Cardiac septum (tissue), 1 donor: ENCODE measurements around the gene SULT4A1. TPM values are rescaled to one million over a fixed set of nuclear protein-coding genes. Genes with fewer than 3 reads are reported as not detected.
A peak's percentile ranks its signal among the peaks of the same experiment; 100 is the strongest.

ENCODE experiments used
- DNase-seq: peaks from one replicate; pipeline ENCODE4 v3.0.0-alpha.2; 2020; ENCODE audit warnings: low spot score
- intact Hi-C: fragments of 100-400 bp; cut with DNase I; formaldehyde crosslinking; loops from one replicate; pipeline ENCODE4 v1.14.0; 2022
- total RNA-seq: library from RNA; stranded (reverse); fragmentation: NEBNext Ultra II Directional; extraction: Animal tissue kit (Norgen Biotek cat#: 25700); gene quantifications from one replicate; pipeline ENCODE4 v1.2.1, GENCODE V29; 2021
- donor health status: DM: no; HTN: no; CAD: no.

The SULT4A1 gene
- total RNA-seq, 1 donor from 2014 or later, result 0.13 TPM

DNA sequence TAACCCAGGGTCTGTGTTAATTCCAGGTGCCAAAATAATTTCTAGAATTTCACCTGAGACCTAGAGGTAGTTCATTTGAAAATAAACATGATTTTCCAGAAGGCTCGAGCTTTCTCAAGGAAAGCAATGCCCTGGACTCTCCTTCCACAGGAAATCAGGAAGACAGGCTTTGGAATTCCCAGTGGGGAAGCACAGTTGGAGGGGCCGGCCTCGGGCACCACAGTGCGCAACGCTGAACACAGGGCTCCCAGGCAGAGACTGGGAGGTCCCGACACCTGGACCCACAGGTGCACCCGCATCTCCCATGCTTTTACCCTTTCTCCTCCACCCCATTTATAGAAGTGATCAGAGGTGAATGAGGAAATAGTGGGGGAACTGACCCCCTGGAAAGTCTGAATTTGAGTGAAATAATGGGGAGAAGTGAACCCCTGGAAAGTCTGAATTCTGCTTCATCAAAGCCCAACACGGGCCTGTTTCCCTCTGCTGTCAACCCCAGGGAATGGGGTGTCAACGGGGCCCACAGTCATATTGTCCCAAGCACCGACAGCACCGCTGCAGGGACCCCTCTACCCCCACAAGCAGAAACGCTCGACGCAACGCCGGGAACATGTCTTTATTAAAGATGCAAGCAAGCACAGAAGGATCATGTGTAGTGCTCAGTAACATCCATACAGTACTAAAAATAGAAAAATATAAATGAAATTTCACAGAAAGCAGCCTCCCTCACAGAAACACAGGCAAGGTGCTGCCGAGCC, 38.2 kb downstream of the SULT4A1 start:
- peak; percentile 66 for DNase-seq
- intact Hi-C loops, result loop anchor here (10.0 kb wide), 1 partner anchor 439 kb away; no protein-coding TSS in a partner anchor

DNA sequence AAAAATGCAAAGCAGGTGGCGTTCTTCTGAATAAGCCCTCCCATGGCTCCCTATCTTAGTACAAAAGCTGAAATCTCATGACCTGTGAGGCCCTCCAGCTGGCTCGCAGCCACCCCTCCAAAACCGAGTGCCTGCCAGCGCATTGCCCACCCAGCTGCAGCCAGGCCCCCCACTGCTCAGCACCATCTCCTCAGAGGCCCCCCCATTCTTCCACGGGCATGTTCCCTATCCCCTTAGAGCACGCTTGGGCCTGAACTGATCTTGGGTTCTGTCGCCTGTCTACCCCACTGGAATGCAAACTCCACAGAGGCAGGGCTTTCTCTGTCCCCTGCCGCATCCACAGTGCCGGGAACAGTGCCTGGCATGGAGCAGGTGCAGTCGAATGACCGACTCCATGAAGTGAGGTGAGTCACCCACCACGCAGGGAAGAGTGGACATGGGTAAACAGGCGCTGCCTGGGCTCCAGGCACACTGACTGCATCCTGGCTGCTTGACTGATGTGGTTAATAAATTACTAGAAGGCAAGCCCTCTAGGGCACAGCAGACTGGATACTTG, 38.9 kb downstream of the SULT4A1 start:
- intact Hi-C loops, result loop anchor here (10.0 kb wide), 1 partner anchor 439 kb away; no protein-coding TSS in a partner anchor
- peak; percentile 49 for DNase-seq

DNA sequence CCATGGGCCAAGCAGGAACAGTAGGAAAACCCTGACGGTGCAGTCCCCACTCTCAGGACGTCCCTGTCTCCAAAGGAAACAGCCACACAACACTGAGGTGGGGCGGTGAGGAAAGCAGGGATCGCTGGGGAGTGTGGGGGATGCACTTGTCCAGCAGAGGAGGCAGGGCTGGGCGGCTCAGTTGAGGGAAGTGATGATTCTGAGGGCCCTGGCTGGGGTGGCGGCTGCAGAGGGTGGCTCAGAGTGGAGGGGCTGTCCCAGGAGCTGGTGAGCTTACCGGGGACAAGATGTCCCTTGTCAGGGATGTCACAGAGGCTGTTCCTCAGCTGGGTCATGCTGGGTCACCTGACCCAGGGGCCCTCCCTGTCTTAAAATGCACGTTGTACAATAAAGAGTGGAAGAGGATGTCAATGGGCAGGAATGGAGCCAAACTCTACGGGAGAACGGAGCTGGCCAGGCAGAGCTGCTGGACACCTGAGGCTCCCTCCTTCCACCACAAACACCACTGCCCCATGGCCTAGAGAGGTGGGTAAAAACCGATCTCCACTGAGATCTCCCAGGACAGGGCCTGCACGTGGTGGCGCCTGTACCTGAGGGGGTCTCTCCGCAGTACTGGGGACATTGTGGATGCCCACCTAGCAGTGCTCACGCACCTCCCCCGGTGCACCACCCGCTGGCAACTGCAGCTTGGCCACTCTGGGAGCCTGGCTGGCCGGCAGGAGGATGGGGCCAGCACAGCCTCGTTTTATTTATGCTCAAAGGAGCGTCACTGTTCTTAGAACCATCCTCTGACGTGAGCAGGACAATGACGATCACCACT, 40.5 kb downstream of the SULT4A1 start:
- DNase-seq, result peak; percentile 38
- intact Hi-C loops, result loop anchor here (10.0 kb wide), 1 partner anchor 437 kb away; no protein-coding TSS in a partner anchor

DNA sequence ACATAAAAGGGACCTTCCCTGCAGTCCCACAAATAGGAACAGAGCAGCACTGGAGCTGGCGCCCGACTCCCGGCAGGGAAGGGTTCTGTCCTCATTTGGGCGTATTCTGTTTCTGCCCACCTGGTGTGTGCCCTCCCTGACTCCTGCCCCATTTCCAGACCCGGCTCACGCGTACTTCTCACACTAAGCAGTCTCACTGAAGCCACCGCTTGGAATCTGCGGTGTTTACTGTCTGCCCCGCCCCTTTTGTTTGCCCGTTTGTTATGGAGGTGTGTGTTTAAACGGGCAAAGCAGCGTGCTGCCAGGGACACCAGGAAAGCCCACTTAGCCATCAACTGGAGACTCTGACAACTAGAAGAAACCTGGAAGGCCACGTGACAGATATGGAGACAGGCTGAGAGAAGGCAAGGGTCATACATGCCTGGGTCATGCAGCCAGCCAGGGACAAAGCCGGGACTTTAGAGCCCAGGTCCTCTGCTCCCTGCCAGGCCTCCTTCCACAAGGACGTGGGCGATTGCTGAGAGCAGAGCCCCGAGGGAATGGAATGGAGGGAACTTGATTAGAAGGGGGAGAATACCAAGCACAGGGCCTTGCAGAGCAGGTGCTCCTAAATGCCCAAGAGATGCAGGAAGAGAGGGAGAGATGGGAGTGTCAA, 41.5 kb downstream of the SULT4A1 start:
- peak; percentile 50 for DNase-seq
- intact Hi-C loops, result loop anchor here (10.0 kb wide), 1 partner anchor 436 kb away; no protein-coding TSS in a partner anchor

DNA sequence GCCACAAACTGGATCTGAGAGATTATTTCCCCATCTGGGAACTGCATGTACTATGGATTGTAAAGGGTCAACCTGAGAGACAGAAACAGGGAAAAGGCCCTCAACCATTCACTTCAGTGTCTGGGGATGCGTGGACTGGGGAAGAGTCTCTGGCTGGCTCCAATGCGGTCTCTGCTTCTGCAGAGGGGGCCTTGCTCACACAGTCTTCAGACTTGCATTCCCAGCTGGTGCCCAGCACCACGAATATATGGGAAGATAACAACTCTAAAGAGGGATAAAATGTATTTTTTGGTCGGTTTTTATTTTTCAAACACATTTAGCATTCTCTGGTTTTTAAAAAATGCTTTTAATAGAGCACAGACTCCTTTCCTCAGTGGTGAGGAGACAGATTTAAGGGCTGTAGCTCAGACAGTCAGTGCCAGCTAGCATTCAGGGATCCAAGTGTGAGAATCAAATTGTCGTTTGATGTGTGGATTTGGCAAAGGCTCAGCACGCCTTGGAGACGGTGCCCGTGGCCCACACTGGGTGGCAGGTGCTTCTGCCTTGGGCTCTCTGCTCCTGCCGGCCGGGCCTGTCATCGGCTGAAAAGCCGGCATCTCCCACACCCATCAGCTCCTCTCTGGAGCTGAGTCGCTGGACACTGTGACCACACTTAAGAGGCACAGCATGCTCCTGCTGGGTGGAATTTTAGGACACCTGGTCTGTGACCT, 42.2 kb downstream of the SULT4A1 start:
- DNase-seq, result peak; percentile 36
- intact Hi-C loops, result loop anchor here (10.0 kb wide), 1 partner anchor 435 kb away; no protein-coding TSS in a partner anchor

DNA sequence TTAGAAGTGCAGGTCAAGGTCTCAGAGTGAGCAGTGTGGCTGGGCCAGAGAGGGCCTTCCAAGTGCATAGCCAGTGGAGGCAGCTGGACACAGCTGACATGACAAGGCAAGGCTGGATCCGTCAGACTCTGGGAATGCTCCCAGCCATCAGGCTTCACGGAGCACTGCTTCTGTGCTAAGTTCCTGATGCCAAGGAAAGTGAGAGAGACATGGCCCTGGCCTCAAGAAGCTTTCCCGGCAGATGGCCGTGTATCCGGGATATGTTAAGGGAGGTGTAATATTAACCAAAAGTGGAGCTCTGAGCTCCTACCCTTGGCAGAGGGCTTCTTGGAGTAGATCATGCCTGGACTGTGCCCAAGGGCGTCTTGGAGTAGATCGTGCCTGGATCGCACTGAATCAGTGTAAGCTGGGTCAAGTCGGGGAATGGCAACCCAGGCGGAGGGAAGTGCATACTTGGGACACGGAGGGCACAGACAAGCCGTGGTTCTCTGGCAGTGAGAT, 42.8 kb downstream of the SULT4A1 start:
- intact Hi-C loops, result no loop called here
- DNase-seq, result peak; percentile 66

DNA sequence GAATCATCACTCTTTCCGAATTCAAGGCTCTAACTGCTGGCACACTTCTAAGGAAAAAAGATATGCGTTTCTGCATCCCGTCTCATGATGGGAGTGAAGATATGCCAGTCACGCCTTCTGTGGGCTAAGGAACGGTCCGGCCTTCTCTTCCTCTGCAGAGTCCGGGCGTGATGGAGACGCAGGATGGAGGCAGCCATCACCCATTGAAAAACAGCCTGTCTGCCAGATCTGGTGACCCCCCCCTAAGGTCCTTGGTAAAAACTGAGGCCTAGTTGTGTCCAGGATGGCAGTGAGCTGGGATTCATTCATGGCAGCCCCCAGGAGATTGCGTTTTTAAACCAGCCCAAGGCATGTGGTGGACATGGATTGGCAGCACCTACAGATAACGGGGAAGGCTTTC, 43.3 kb downstream of the SULT4A1 start:
- intact Hi-C loops, result no loop called here
- no peak for DNase-seq

DNA sequence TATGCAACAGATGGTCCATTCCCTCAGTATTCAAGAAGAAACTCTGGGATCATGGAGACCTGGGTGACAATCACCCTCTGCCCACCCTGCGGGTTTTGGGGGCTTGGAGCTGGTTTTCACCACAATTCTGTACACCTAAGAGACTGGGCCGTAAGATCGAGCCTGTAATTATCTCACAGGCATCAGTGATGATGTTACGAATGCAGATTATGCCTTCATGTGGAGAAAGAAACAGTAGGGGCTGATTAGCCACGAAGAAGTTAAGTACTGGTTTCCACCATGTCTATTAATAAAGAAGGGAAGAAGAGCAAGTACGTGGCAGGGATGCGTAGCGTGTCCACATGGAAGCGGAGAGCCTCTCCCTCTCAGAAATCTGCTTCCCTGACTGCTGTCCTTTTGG, 44.9 kb downstream of the SULT4A1 start:
- intact Hi-C loops, result no loop called here
- DNase-seq, result no peak

DNA sequence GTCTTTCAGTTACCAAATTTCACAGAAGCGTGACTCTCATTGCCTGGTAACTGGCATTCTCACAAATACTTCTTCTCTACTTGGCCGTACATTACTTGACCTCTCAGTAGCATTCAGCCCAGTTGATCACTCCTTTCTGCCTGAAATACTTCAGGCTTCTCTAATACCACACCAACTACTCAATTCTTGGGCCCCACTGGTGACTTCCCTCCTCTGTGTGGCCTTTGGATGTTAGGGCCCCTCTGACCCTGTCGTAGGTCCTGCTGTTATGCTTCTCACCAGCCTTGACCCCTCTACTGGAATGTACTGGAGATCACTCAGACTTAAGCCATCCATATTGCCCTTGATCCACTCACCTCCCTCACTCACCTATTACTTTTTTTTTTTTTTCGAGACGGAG, 48.0 kb downstream of the SULT4A1 start:
- intact Hi-C loops, result loop anchor here (5.0 kb wide), 1 partner anchor 683 kb away; the partner anchor contains the start of gene RTL6
- DNase-seq, result no peak

DNA sequence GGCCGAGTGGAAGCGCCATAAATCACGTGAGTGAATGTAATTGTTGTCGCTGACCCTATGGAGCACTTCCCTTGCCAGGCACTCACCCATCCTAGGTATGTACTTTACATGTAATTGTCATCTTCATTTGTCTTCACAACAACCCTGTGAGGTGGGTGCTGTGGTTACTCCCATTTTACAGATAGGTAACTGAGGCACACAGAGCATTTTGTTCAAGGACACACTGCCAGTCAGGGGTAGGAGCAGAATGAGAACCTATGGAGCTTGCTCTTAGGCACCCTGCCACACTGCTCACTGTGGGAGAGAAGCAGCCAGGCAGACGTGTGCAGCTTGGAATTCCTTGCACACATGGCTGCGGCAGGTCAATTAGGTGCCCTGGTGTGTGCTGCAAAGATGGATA, 49.4 kb downstream of the SULT4A1 start:
- intact Hi-C loops, result loop anchor here (5.0 kb wide), 1 partner anchor 684 kb away; the partner anchor contains the start of gene RTL6
- no peak for DNase-seq

DNA sequence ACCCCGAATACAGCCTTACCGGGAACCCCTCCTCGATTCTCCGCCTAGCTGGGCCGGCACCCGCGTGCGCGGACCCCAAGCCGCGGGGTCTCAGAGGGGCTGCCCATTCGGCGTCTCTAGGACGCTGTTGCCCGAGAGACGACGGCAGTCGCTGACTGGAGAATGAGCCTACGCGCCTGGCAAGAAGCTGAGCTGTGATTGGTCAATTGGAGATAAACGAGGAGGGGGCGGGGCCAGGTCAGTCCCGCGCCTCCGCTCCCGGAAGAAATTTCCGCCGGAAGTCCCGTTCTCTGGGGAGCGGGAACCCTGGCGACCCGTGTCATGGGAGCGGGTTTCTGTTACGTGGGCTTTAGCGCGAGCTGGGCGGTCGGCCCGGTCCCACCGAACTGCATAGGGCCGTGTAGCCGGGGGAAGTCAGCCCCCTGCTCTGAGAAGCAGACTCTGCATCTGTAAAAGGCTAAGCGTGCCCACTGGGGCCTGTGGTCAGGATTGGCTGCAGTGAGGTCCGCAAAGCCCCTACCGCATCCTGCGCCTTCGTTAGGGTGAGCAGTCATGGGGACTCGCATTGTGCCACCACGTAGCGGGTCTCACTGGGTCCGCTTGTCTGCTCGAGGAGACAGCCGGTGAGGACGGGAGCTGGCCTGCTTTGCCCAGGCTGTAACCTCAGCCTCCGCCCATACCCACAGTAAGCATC, 50.0 kb downstream of the SULT4A1 start, which contains the start of gene EFCAB6:
EFCAB6 (minus strand) TSS at position 157 of the 694 bp plus-strand sequence. CDS start 29,987 bp downstream, outside the sequence.
- intact Hi-C loops, result loop anchor here (5.0 kb wide), 1 partner anchor 685 kb away; the partner anchor contains the start of gene RTL6
- peak; percentile 95 for DNase-seq

DNA sequence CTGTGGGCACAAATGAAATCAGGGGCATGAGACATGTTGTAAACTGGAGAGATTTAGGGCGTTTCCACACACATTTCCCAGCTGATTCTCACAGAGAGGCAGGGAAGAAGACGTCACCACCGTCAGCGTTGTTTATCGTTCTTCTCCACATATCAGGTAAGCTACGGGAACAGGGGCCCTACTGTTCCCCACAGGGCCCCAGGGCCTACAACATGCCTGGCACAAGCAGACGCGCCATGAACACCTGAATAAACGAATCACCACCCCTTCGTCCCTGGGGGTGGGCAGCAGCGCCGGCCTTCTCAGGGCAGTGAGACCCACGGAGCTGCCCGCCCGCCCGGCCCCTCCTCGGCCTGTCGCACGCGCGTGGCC, 50.5 kb downstream of the SULT4A1 start:
- intact Hi-C loops, result loop anchor here (5.0 kb wide), 1 partner anchor 686 kb away; the partner anchor contains the start of gene RTL6
- DNase-seq, result no peak

DNA sequence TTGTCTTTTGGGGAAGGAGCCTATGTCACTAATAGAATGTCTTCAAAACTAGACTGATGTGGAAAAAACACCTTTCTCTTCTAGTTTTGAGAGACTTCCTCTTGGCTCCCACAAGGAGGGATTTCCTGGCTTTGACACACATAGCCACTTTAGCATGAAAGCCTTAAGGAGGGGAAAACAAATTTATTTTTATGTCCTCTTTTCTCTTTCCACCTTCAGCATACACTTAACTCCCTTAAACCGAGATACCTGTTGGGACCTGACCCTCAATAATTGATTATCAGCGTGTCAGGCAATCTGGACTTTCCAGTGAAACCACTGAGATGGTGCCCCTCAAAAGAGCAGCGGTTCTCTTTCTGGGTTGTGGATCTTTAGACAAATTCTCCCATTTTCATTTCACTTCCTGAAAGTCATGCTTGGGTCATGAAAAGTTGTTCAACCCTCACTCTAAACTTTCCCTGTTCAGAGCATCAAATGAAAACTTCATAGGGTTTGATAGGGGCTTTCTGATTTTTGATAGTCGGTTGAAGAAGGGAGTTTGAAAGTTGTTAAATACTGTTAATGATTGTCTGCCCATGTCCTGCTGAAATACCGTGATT, 59.3 kb downstream of the SULT4A1 start:
- no peak for DNase-seq
- intact Hi-C loops, result no loop called here

DNA sequence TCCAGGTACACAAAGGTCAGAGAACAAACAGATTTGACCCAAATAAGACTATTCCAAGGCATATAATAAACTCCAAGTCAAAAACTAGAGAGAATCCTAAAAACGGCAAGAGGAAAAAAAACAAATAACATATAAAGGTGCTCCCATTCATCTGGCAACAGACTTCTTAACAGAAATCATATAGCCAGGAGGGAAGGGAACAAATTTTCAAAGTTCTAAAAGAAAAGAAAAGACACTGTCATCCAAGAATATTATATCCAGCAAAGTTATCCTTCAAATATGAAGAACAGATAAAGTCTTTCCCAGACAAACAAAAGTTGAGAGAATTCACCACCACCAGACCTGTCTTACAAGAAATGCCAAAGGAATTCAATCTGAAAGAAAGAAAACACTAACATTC, 61.3 kb downstream of the SULT4A1 start:
- intact Hi-C loops, result no loop called here
- no peak for DNase-seq

DNA sequence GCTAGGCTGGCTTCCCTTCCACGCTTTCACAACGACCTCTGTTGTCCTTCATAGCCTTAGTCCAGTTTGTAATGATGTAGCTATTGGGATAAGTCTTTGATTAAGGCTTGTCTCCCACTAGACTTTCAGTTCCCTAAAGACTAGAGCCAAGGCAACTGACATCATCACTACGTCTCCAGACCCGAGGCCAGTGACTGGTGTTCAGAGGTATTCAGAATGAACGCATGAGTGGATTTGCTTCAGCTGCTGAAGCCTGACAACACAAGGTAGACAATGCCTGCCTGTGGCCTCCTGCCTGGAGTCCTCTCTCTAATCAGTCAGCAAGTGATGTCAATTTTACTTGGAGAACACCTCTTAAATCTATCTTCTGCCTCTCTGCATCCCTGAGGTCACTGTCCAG, 63.8 kb downstream of the SULT4A1 start:
- DNase-seq, result no peak
- intact Hi-C loops, result loop anchor here (10.0 kb wide), 1 partner anchor 414 kb away; no protein-coding TSS in a partner anchor

DNA sequence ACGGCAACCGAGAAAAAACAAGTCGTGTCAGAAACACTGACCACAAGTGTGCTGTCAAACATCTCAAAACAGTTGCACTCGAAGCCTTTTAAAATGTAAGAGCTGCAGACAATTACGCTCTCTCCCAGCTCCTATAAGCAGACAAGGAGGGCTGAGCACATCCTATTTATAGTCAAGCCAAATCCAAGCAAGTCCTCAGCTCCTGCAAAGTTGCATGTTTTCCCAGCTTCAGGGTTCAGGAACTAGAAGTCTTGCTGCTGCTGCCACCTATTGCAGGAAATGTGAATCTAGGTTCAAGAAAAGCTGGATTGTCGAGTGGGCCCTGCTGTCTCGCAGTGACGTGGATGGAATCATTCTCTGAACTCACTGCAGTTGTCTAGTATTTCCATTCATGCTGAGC, 65.7 kb downstream of the SULT4A1 start:
- intact Hi-C loops, result loop anchor here (10.0 kb wide), 1 partner anchor 412 kb away; no protein-coding TSS in a partner anchor
- DNase-seq, result no peak

DNA sequence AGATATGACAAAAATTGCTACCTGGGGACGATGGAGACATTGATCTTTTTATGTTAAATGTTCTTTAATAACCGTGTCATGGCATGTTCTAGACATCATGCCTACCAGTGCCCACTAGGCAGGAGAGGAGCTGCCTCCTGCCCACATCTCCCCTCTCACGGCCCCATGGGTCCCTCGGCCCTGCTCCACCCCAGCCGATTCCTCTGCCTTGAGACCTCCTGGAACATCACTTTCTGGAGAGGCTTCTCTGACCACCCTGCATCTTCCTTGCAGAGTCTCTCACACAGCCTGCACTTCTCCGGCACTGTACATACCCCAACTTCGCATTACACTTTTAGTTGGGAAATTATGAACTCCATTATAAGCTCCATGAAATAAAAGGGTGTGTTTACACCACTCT, 67.0 kb downstream of the SULT4A1 start:
- intact Hi-C loops, result loop anchor here (10.0 kb wide), 1 partner anchor 411 kb away; no protein-coding TSS in a partner anchor

More for the DNA sequence above, 67.0 kb downstream of the SULT4A1 start:
- DNase-seq, result no peak
